IMR-90 (cell line): ENCODE data around the gene PNMA8B. TPM values are rescaled to one million over a fixed set of nuclear protein-coding genes. Genes with fewer than 3 reads are reported as not detected.

Experiments
- ATAC-seq: fragments of 200-7000 bp; cut with Tn5 transposase; 2 replicates; pipeline ENCODE4 v1.9.1; 2020; ENCODE audit warnings: low read depth, mild to moderate bottlenecking, moderate library complexity
- BruUV-seq: library from RNA; stranded (reverse); fragments of 400-500 nt; replicated peaks from 2 replicates; lab custom pipeline; 2021; lab: Mats Ljungman, UMichigan
- CTCF ChIA-PET: fragments of 300-600 bp; formaldehyde crosslinking; extraction: SDS; loops from one replicate; lab custom pipeline; 2021; ENCODE audit warnings: antibody characterized with exemption; lab: Yijun Ruan, JAX
- POLR2A ChIA-PET: fragments of 300-600 bp; sonication (Branson Sonifier 250); formaldehyde crosslinking; loops from one replicate; lab custom pipeline; 2022; ENCODE audit warnings: antibody characterized with exemption; ENCODE audit not compliant: unreplicated experiment; lab: Charles Lee
- DNase-seq: peaks from one replicate; pipeline ENCODE4 v3.0.0; 2013
- H2AFZ ChIP-seq: replicated peaks from 2 replicates; pipeline ENCODE3; 2013; ENCODE audit warnings: low read length, mild to moderate bottlenecking; ENCODE audit not compliant: poor library complexity
- H2AK5ac ChIP-seq: 2 replicates; pipeline ENCODE4 v1.6.1; 2013; ENCODE audit warnings: low read depth, low read length, inconsistent platforms
- H2AK9ac ChIP-seq: replicated peaks from 2 replicates; pipeline ENCODE3; 2013; ENCODE audit warnings: mild to moderate bottlenecking, low read depth, low read length, moderate library complexity; ENCODE audit not compliant: poor library complexity
- H2BK120ac ChIP-seq: 2 replicates; pipeline ENCODE4 v1.6.1; 2013; ENCODE audit warnings: low read depth, low read length, inconsistent platforms
- H2BK15ac ChIP-seq: 3 replicates; pipeline ENCODE4 v1.6.1; 2013; ENCODE audit warnings: low read depth, low read length, inconsistent platforms
- H2BK20ac ChIP-seq: 2 replicates; pipeline ENCODE4 v1.6.1; 2013; ENCODE audit warnings: low read depth, mild to moderate bottlenecking, inconsistent platforms, low read length, moderate library complexity
- H2BK5ac ChIP-seq: 2 replicates; pipeline ENCODE4 v1.6.1; 2013; ENCODE audit warnings: mild to moderate bottlenecking, low read depth, low read length, inconsistent platforms; ENCODE audit not compliant: poor library complexity, severe bottlenecking
- H3K14ac ChIP-seq: replicated peaks from 2 replicates; pipeline ENCODE4 v1.6.1; 2013; ENCODE audit warnings: low read depth, low read length, inconsistent platforms
- H3K18ac ChIP-seq: 2 replicates; pipeline ENCODE4 v1.6.1; 2013; ENCODE audit warnings: low read depth, low read length, control low read depth
- H3K23ac ChIP-seq: 2 replicates; pipeline ENCODE4 v1.6.1; 2013; ENCODE audit warnings: low read depth, low read length, inconsistent platforms
- H3K27ac ChIP-seq: 2 replicates; pipeline ENCODE4 v1.5.1; 2013; ENCODE audit warnings: mild to moderate bottlenecking, control low read depth, low read length; ENCODE audit not compliant: insufficient read depth
- H3K27me3 ChIP-seq: 2 replicates; pipeline ENCODE4 v1.6.1; 2013; ENCODE audit warnings: low read length; ENCODE audit not compliant: control insufficient read depth, insufficient read depth
- H3K36me3 ChIP-seq: 2 replicates; pipeline ENCODE4 v1.6.1; 2013; ENCODE audit warnings: low read length, mixed read lengths; ENCODE audit not compliant: control insufficient read depth, insufficient read depth
- H3K4ac ChIP-seq: 2 replicates; pipeline ENCODE4 v1.6.1; 2013; ENCODE audit warnings: low read depth, low read length, inconsistent platforms
- H3K4me1 ChIP-seq: 2 replicates; pipeline ENCODE4 v1.6.1; 2013; ENCODE audit warnings: low read length, mixed read lengths; ENCODE audit not compliant: control insufficient read depth, insufficient read depth
- H3K4me2 ChIP-seq: 2 replicates; pipeline ENCODE4 v1.6.1; 2013; ENCODE audit warnings: low read depth, mild to moderate bottlenecking, control low read depth, low read length, moderate library complexity
- H3K4me3 ChIP-seq: 2 replicates; pipeline ENCODE4 v1.5.1; 2013; ENCODE audit warnings: low read depth, mild to moderate bottlenecking, control low read depth, low read length, moderate library complexity; ENCODE audit not compliant: insufficient read depth
- H3K56ac ChIP-seq: 2 replicates; pipeline ENCODE4 v1.6.1; 2013; ENCODE audit warnings: low read length, inconsistent platforms; ENCODE audit not compliant: insufficient read depth; ENCODE audit errors: extremely low read depth
- H3K79me1 ChIP-seq, 2 experiments: 2 replicates each; pipeline ENCODE4 v1.6.1; 2013; ENCODE audit warnings: low read length in 2 of 2, inconsistent platforms in 1 of 2, low read depth in 1 of 2
- H3K9ac ChIP-seq: 2 replicates; pipeline ENCODE4 v1.6.1; 2013; ENCODE audit warnings: low read depth, low read length, control low read depth
- H3K9me1 ChIP-seq: 2 replicates; pipeline ENCODE4 v1.6.1; 2013; ENCODE audit warnings: low read length, inconsistent platforms; ENCODE audit not compliant: insufficient read depth
- H3K9me3 ChIP-seq: 2 replicates; pipeline ENCODE4 v1.6.1; 2013; ENCODE audit warnings: low read length; ENCODE audit not compliant: control insufficient read depth, insufficient read depth
- H4K20me1 ChIP-seq: 2 replicates; pipeline ENCODE4 v1.6.1; 2013; ENCODE audit warnings: low read length, inconsistent platforms; ENCODE audit not compliant: insufficient read depth
- H4K5ac ChIP-seq: 2 replicates; pipeline ENCODE4 v1.6.1; 2013; ENCODE audit warnings: mild to moderate bottlenecking, low read depth, low read length, control low read depth
- H4K8ac ChIP-seq, 2 experiments: 2 replicates each; pipeline ENCODE4 v1.6.1; 2013; ENCODE audit warnings: low read depth in 2 of 2, low read length in 2 of 2, control low read depth in 1 of 2, inconsistent platforms in 1 of 2
- H4K91ac ChIP-seq: 2 replicates; pipeline ENCODE4 v1.6.1; 2013; ENCODE audit warnings: low read depth, low read length, inconsistent platforms; ENCODE audit not compliant: insufficient read depth
- CHD1 ChIP-seq: IDR thresholded peaks from 2 replicates; pipeline ENCODE4 v1.6.1; 2012; ENCODE audit warnings: low read depth, low read length, improper control_type of control experiment
- FOS ChIP-seq: fragments of 150-350 bp; IDR thresholded peaks from 2 replicates; pipeline ENCODE4 v1.6.1; 2016; ENCODE audit warnings: low read depth, low read length
- MAZ ChIP-seq: IDR thresholded peaks from 2 replicates; pipeline ENCODE4 v1.6.1; 2012; ENCODE audit warnings: low read depth, mild to moderate bottlenecking, low read length, improper control_type of control experiment, moderate library complexity, borderline replicate concordance
- MXI1 ChIP-seq: IDR thresholded peaks from 2 replicates; pipeline ENCODE4 v1.6.1; 2012; ENCODE audit warnings: low read depth, mild to moderate bottlenecking, low read length, moderate library complexity, borderline replicate concordance
- NFE2L2 ChIP-seq: fragments of 150-350 bp; IDR thresholded peaks from 2 replicates; pipeline ENCODE4 v1.6.1; 2016; ENCODE audit warnings: low read depth, mild to moderate bottlenecking, low read length
- POLR2A ChIP-seq: IDR thresholded peaks from 2 replicates; pipeline ENCODE4 v1.6.1; 2012; ENCODE audit warnings: mild to moderate bottlenecking, low read depth, low read length
- RAD21 ChIP-seq: IDR thresholded peaks from 2 replicates; pipeline ENCODE4 v1.6.1; 2012; ENCODE audit warnings: low read length, improper control_type of control experiment
- RFX5 ChIP-seq: IDR thresholded peaks from 2 replicates; pipeline ENCODE4 v1.8.0; 2012; ENCODE audit warnings: low read depth, mild to moderate bottlenecking, low read length, moderate library complexity
- SMC3 ChIP-seq: fragments of 150-350 bp; IDR thresholded peaks from 2 replicates; pipeline ENCODE4 v1.6.1; 2016; ENCODE audit warnings: low read depth, mild to moderate bottlenecking, antibody characterized with exemption, low read length, moderate library complexity
- WGBS, 2 experiments: methylation state at CpG; one replicate each; pipeline versions ENCODE4 v1.1.5 to v1.1.7; 2013; ENCODE audit warnings: missing lambda C conversion rate in 2 of 2; ENCODE audit not compliant: insufficient read length in 1 of 2; ENCODE audit errors: extremely low coverage in 2 of 2; 5-methylcytosine and 5-hydroxymethylcytosine counted together
- dilution Hi-C: fragments of 300-500 bp; cut with HindIII; formaldehyde crosslinking; loops from one replicate; pipeline ENCODE4 v1.14.3; 2018; ENCODE audit warnings: low sequenced_read_pairs; ENCODE audit not compliant: unreplicated experiment
- in situ Hi-C: fragments of 300-500 bp; cut with MboI; formaldehyde crosslinking; loops from 3 replicates; pipeline ENCODE4 v1.14.3; 2019; ENCODE audit warnings: low sequenced_read_pairs, inconsistent platforms, mixed read lengths
- intact Hi-C: fragments of 100-400 bp; cut with micrococcal nuclease; formaldehyde crosslinking; loops from 2 replicates; pipeline ENCODE4 v1.10.0; 2022
- polyA plus RNA-seq, 3 experiments: library from polyadenylated mRNA; depleted of rRNA; stranded (reverse); fragments of >200 nt; gene quantifications; 2 replicates each; pipeline ENCODE4 v1.2.3, GENCODE V29; 2012; ENCODE audit warnings: low replicate concordance in 1 of 3
- total RNA-seq: library from RNA; depleted of rRNA; stranded (reverse); fragments of >200 nt; gene quantifications from 2 replicates; pipeline ENCODE4 v1.2.3, GENCODE V29; 2012
- TF ChIP-seq, protein P1 (sequence below): fragments of 150-350 bp; IDR thresholded peaks from 2 replicates; pipeline ENCODE4 v1.6.1; 2016; ENCODE audit warnings: low read depth, mild to moderate bottlenecking, low read length, moderate library complexity, borderline replicate concordance

PNMA8B gene
- total and polyA plus RNA-seq, 2 of the 4 experiments (the other 2 are of a cell fraction): 0.12 to 0.18 TPM

DNA sequence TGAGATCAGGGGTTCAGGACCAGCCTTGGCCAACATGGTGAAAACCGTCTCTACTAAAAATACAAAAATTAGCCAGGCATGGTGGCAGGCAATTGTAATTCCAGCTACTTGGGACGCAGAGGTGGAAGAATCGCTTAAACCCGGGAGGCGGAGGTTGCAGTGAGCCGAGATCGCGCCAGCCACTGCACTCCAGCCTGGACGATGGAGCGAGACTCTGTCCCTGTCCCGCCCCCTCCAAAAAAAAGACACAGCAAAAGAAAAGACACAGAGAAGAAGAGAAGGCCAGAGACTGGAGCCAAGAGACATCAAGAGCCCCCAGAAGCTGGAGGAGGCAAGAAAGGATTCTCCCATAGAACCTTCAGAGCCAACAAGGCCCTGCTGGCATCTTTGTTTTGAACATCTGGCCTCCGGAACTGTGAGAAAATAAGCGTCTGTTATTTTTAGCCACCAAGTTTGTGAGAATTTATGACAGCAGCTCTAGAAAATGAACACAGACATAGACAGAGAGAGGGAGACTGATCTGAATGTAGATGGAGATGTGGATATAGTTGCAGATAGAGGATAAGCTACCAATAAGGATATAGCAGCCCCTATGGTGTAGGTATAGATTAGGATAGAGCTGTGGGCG, 25.7 kb upstream of the PNMA8B start:
- no peaks in the 10 kb centered on the region for H3K4me1 ChIP-seq
- H3K9me3 ChIP-seq: peaks cover 2% of the 10 kb centered on the region; the same call in 1 of the 2 replicates
- H3K9ac ChIP-seq: no peak overlapping the region
- no peak overlapping the region for H4K8ac ChIP-seq
- H3K4ac ChIP-seq: no peak overlapping the region
- in situ Hi-C loops (no loop called here), dilution Hi-C loops (no loop called here), intact Hi-C loops (no loop called here)
- H3K23ac ChIP-seq: no peak overlapping the region
- H2AK5ac ChIP-seq: no peak overlapping the region
- no peak overlapping the region for H4K5ac ChIP-seq
- ATAC-seq (no peak), DNase-seq (no peak)
- no peak overlapping the region for H3K4me2 ChIP-seq
- no peak overlapping the region for H4K91ac ChIP-seq
- H2BK120ac ChIP-seq: no peak overlapping the region
- H3K14ac ChIP-seq: no peak overlapping the region
- H3K27me3 ChIP-seq: peaks cover 5% of the 10 kb centered on the region
- BruUV-seq: no TSS peak
- H2BK20ac ChIP-seq: no peak overlapping the region
- CTCF ChIA-PET: no interaction called here
- no peak overlapping the region for H2AK9ac ChIP-seq
- H3K27ac ChIP-seq: no peak overlapping the region
- TF ChIP-seq MXI1 (no peak), RFX5 (no peak), SMC3 (no peak), POLR2A (no peak), NFE2L2 (no peak), MAZ (no peak), CHD1 (no peak), RAD21 (no peak), FOS (no peak)
- TF ChIP-seq, protein P1, sequence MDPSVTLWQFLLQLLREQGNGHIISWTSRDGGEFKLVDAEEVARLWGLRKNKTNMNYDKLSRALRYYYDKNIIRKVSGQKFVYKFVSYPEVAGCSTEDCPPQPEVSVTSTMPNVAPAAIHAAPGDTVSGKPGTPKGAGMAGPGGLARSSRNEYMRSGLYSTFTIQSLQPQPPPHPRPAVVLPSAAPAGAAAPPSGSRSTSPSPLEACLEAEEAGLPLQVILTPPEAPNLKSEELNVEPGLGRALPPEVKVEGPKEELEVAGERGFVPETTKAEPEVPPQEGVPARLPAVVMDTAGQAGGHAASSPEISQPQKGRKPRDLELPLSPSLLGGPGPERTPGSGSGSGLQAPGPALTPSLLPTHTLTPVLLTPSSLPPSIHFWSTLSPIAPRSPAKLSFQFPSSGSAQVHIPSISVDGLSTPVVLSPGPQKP: no peak
- POLR2A ChIA-PET: no interaction called here
- H2BK5ac ChIP-seq: no peak overlapping the region
- H3K4me3 ChIP-seq: no peak overlapping the region
- no peaks in the 10 kb centered on the region for H3K9me1 ChIP-seq
- H3K56ac ChIP-seq: no peak overlapping the region
- H3K79me1 ChIP-seq: no peaks in the 10 kb centered on the region
- H3K36me3 ChIP-seq: no peaks in the 10 kb centered on the region
- WGBS, 2 experiments: no CpG with 5 or more reads among the region's 14 CpGs
- no peak overlapping the region for H2BK15ac ChIP-seq
- no peak overlapping the region for H3K18ac ChIP-seq
- no peaks in the 10 kb centered on the region for H4K20me1 ChIP-seq
- no peak overlapping the region for H2AFZ ChIP-seq
